ENCODE measurements around the gene TBC1D13.
"Not testable (repeated sequence)": the region's sequence is repeated elsewhere in the genome, so short reads cannot be mapped to it uniquely, and the experiment has no call there.

Gene TBC1D13

GRCh38 chr9:128847803-128848202 is 60.8 kb downstream of the TBC1D13 start:
- no peak for DNase-seq

- not testable (repeated sequence) for DNase-seq
Observed at GRCh38 chr9:128851024-128851423, 64.0 kb downstream of the TBC1D13 start.

- DNase-seq = peak; percentile 43 to 53
Observed at GRCh38 chr9:128851779-128852600, 64.9 kb downstream of the TBC1D13 start.

GRCh38 chr9:128852646-128853045 is 65.6 kb downstream of the TBC1D13 start:
- not testable (repeated sequence) for DNase-seq

- not testable (repeated sequence) for DNase-seq
Observed at GRCh38 chr9:128854454-128854853, 67.4 kb downstream of the TBC1D13 start.

- DNase-seq = not testable (repeated sequence)
Observed at GRCh38 chr9:128858476-128858875, 71.4 kb downstream of the TBC1D13 start.
